K562 (cell line): Measurements from ENCODE around the gene PCSK2.

ENCODE experiments used
- CTCF ChIP-seq, 3 experiments: IDR thresholded peaks in 2 of 3; conservative IDR thresholded peaks in 1 of 3; 2 replicates each; pipeline ENCODE4 v1.5.1; 2011 to 2012; ENCODE audit warnings: low read length in 3 of 3, mild to moderate bottlenecking in 3 of 3, control low read depth in 2 of 3, improper control_type of control experiment in 1 of 3, inconsistent platforms in 1 of 3, low read depth in 1 of 3, mixed read lengths in 1 of 3, moderate library complexity in 1 of 3; ENCODE audit not compliant: insufficient read depth in 2 of 3
- ESRRA ChIP-seq: fragments of 450-650 bp; IDR thresholded peaks from 2 replicates; pipeline ENCODE4 v1.6.1; 2014; ENCODE audit warnings: low read depth, mild to moderate bottlenecking, moderate library complexity, borderline replicate concordance
- FOSL1 ChIP-seq: fragments of 200-800 bp; sonication (Bioruptor generic); conservative IDR thresholded peaks from 2 replicates; pipeline ENCODE4 v1.6.1; 2016; ENCODE audit warnings: missing genetic modification characterization, missing compliant biosample characterization
- MCM5 ChIP-seq: fragments of 450-650 bp; IDR thresholded peaks from 2 replicates; pipeline ENCODE4 v1.6.1; 2016; ENCODE audit warnings: low read depth
- MEIS2 ChIP-seq: fragments of 450-650 bp; IDR thresholded peaks from 2 replicates; pipeline ENCODE4 v1.6.1; 2014; ENCODE audit warnings: mild to moderate bottlenecking; ENCODE audit not compliant: partially characterized antibody
- PHB ChIP-seq: fragments of 250-450 bp; sonication (Bioruptor Pico); IDR thresholded peaks from 2 replicates; pipeline ENCODE4 v1.5.0; 2021
- POLR2A ChIP-seq: fragments of 450-650 bp; conservative IDR thresholded peaks from 2 replicates; pipeline ENCODE4 v1.6.1; 2016
- SNRNP70 ChIP-seq: fragments of 200-400 bp; formaldehyde crosslinking; optimal IDR thresholded peaks from 2 replicates; pipeline ENCODE3; 2017; ENCODE audit warnings: low read depth, low read length
- TARDBP ChIP-seq: fragments of 450-650 bp; IDR thresholded peaks from 2 replicates; pipeline ENCODE4 v1.6.1; 2016
- ZNF12 ChIP-seq: sonication (generic); formaldehyde crosslinking; IDR thresholded peaks from 2 replicates; pipeline ENCODE4 v1.4.0; 2020; ENCODE audit warnings: mild to moderate bottlenecking, missing genetic modification reagents

DNA sequence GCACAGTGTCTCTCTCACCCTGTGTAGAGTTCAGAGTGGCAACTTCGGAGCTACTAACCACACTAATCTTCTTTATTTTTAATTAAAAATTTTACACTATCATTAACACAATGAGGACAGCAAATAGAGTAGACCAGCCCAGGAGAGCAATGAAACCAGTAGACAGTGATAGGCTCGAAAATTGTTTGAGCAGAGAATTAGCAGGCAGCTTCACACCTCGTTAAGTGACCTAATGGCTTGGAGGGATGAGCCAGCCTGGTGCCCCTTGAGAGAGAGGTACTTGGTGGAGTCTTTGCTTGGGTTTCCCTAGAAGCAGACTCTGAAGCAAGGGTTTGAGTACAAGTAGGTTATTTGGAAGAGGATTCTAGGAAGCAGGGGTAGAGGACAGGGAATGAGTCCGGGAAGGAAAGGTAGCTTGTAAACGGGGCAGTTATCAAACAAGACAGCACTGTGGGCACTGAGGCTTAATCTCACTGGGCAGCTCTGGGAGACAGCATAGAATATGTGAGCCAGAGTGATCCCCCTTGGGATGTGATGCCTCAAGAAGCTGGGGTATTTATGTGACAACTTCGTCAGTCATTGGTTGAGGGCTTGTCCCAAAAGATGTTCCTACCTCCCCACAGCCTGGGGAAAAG lies 146.1 kb downstream of the PCSK2 start:
- TF ChIP-seq PHB (CRISPR knock-in tag) = no peak
- TF ChIP-seq ZNF12 (CRISPR knock-in tag) = no peak
- TF ChIP-seq MCM5 = no peak
- no peak for TF ChIP-seq TARDBP
- no peak for TF ChIP-seq CTCF (IDR thresholded peaks at IDR 0.05 in 2 of 3, conservative IDR thresholded peaks at IDR 0.05 in 1 of 3; ENCODE audit: insufficient read depth in 2 of 3, low read depth in 1 of 3, low read length in 3 of 3)
- TF ChIP-seq POLR2A = no peak
- TF ChIP-seq MEIS2 = no peak
- no peak for TF ChIP-seq SNRNP70
- TF ChIP-seq FOSL1 = no peak
- TF ChIP-seq ESRRA = no peak
